ENCODE results near the gene VSTM1. TPM values are rescaled to one million over a fixed set of nuclear protein-coding genes. Genes with fewer than 3 reads are reported as not detected.
A peak's percentile ranks its signal among the peaks of the same experiment; 100 is the strongest.
"Not testable (repeated sequence)": the region's sequence is repeated elsewhere in the genome, so short reads cannot be mapped to it uniquely, and the experiment has no call there.

The VSTM1 gene
- not detected for polyA plus RNA-seq (ENCODE audit: insufficient read length)
- long read RNA-seq, donor 1, result 0 reads
- long read RNA-seq, donor 2, result 0 reads
- long read RNA-seq, donor 3, result 0 reads
- long read RNA-seq, donor 4, result 0 reads
- long read RNA-seq, donor 5, result 0 reads
- long read RNA-seq, donor 6, result 0 reads
- long read RNA-seq, donor 7, result 0 reads
- long read RNA-seq, donor 8, result 0 reads

DNA sequence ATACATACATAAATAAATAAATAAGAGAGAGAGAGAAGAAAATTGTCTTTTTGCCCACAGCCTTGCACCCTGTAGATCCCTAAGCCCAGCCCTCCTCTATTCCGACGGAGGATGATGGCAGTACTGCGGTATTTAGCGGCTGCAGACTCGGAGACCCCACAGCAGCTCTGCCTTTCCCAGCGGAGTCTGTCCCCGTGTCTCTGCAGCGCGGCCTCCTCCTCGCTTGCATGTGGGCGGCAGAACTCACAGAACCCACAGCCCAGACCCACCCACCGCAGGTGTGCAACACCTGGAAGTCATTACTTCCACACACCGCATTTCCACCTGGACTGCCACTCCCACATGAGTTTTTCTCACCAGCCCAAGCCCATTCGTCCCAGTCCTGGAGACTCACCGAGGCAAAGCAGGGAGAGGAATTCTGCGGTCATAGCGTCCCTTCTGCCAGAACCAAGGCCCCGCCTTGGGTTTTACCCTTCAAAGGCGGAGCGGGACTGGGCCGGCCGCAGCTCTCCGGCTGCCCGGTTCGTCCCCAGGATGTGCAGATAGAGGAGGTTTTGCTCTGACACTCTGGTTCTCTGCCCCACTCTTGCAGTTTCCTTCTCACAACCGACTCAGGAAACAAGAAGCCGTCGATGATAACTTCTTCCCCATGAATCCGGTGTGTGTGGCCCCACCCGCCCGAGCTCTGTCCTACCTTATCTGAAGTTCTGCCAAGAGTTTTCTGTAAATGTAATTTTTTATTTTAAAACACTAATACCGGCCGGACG lies at the start of gene VSTM1:
TSS of gene VSTM1 (minus strand) at position 548 of the 767 bp plus-strand sequence. CDS start at position 428, 120 bp downstream.
- DNase-seq, result no peak

- DNase-seq, result no peak
Observed at GRCh38 chr19:54109651-54110050, 46.0 kb upstream of the VSTM1 start.

- DNase-seq, result no peak
Observed at GRCh38 chr19:54108496-54108895, 44.8 kb upstream of the VSTM1 start.

- DNase-seq, result no peak
Observed at GRCh38 chr19:54107876-54108490, 44.3 kb upstream of the VSTM1 start.

DNA sequence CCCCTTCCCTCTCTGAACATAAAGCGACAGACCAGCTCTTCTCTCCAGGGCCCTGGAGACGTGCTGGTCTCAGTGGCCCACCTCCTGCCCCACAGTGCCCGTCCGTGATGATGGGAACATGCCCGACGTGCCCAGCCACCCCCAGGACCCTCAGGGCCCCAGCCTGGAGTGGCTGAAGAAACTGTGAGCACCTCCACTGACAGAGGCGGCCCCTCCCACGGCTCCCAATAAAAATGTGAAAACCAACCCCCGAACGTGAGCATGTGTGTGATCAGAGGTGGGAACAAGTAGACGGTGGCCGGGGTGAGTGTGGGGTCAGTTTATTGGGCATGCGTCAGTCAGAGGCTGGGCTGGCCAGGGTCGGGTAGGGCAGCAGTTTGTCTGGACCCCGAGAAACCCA lies 43.0 kb upstream of the VSTM1 start:
- no peak for DNase-seq

GRCh38 chr19:54105796-54106195 lies 42.1 kb upstream of the VSTM1 start:
- DNase-seq, result no peak

GRCh38 chr19:54104998-54105715 lies 41.5 kb upstream of the VSTM1 start:
- no peak for DNase-seq

GRCh38 chr19:54102421-54103169 lies 38.9 kb upstream of the VSTM1 start, which contains the start of gene NDUFA3:
TSS of gene NDUFA3 (plus strand) at chr19:54102855. CDS start at chr19:54102879, 24 bp downstream.
- DNase-seq, result peak; percentile 98

GRCh38 chr19:54100561-54100960 lies 36.9 kb upstream of the VSTM1 start, which contains the start of gene OSCAR:
TSS of gene OSCAR (minus strand) at chr19:54100803. CDS start at chr19:54100792, 11 bp downstream.
- DNase-seq, result no peak

- DNase-seq, result not testable (repeated sequence)
Observed at GRCh38 chr19:54099903-54100255, 36.2 kb upstream of the VSTM1 start.

DNA sequence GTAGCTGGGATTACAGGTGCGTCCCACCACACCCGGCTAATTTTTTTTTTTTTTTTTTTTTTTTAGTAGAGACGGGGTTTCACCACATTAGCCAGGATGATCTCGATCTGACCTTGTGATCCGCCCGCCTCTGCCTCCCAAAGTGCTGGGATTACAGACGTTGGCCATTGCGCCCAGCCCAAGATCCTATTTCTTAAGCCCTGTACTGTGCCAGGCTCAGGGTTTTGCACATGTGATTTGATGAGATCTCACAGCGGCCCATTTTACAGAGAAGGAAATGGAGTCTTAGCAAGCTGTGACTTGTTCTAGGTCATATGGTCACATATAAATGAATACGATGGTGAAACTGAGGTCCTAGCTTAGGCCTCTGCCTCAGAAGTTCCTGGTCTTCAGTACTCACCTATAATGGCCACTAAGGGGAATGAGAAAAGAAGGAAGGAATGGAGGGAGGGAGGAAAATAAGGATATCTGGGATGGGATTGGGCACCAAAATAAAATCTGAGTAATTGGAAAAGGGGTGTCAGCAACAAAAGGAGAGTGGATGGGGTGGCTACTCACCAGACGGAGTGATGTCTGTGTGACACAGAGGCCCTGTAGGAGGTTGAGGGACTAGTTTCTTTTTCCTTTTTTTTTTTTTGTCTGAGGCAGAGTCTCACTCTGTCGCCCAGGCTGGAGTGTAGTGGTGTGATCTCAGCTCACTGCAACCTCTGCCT lies 35.6 kb upstream of the VSTM1 start:
- no peak for DNase-seq

- DNase-seq, result no peak
Observed at GRCh38 chr19:54096617-54097106, 33.0 kb upstream of the VSTM1 start.

- DNase-seq, result not testable (repeated sequence)
Observed at GRCh38 chr19:54095859-54096616, 32.3 kb upstream of the VSTM1 start.

DNA sequence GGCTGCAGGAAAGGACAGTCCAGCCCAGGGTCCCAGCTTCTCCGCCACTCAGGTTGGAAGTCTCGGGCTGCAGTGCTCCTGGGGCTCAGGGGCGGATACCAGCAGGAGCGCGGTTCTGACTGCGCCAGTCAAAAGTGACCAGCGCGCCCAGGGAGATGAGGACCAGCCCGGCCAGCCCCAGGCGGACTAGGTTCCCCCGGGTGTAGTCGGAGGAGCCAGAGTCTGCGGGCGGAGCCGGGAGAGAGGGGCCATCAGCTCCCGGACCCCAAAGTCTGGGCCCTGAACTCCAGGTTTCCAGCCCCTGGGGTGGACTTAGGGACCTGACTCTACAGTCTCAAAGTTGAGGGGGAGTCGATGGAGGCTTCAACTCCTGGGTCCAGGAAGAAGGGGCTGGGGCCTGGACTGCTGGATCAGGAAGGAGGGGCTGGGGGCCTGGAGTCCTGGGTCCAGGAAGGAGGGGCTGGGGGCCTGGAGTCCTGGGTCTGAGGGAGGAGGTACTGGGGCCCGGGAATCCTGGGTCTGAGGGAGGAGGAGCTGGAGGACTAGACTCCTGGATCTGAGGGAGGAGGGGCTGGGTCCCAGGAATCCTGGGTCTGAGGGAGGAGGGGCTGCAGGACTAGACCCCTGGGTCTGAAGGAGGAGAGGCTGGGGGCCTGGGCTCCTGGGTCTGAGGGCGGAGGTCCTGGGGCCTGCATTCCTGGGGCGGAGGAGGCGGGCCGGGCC lies 31.6 kb upstream of the VSTM1 start:
- no peak for DNase-seq

GRCh38 chr19:54094426-54095000 lies 30.8 kb upstream of the VSTM1 start:
- DNase-seq, result no peak

DNA sequence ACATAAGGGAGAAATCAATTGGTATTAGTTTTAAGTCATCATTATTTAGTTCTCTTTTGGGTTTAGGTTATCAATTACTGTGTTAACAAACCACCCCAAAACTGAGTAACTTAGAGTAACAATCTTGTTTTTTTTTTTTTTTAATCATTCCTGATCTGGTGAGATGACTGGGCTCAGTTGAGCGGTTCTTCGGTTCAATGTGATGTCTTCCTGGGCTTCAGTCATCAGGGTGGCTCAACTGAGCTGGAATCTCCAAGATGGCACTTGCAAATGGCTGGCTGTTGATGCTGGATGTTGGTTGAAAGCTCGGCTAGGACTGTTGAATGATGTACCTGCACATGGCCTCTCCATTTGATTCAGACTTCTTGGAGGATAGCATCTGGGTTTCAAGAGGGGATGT lies 20.7 kb upstream of the VSTM1 start:
- DNase-seq, result no peak

- DNase-seq, result no peak
Observed at GRCh38 chr19:54081032-54081431, 17.3 kb upstream of the VSTM1 start, which contains the start of gene TARM1. TSS of gene TARM1 (minus strand) at chr19:54081365. CDS start at chr19:54081340, 25 bp downstream.

- DNase-seq, result no peak
Observed at GRCh38 chr19:54077334-54077733, 13.6 kb upstream of the VSTM1 start.

GRCh38 chr19:54074851-54075250 lies 11.2 kb upstream of the VSTM1 start:
- DNase-seq, result no peak
